ENCODE data around the gene MRPL43.

Gene MRPL43

DNA sequence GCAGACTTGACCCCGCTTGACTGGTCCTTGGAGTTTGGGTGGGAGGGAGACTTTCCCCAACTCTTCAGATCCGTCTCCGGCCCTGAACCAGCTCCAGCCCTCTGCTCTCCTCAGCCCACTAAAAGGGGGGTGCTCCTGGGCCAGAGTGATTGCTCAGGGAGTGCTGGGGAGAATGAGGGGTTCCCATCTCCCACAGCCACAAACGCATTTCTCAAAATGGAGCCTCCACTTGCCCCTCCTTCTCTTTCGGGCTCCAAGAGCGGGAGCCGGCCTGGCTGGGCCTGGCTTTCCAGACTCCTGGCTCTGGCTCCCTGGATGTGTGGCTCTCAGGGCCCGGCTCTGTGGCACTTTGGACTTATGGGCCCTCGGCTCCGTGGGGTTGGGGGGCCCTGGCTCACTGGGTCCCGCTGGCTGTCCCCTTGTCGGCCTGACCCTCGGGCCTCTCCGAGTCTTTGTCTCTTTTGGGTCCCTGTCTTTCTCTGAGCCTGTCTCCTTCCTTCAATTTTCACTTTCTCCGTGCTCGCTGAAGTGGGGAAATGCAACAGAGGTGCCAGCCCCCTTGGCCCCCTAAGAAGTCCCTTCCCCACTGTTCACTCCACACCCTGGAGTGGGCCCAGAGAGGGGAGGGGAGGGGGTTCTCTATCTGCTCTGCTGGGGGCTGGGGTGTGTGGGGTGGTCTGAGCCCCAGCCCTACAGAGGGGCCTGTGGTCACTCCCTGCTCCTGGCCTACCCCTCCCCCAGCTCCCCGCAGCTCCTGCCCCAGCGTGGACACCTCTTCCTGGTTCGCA is 13.0 kb upstream of the MRPL43 start:
- DNase-seq (ENCODE audit: extremely low spot score), result no peak
- TF ChIP-seq, protein P1, sequence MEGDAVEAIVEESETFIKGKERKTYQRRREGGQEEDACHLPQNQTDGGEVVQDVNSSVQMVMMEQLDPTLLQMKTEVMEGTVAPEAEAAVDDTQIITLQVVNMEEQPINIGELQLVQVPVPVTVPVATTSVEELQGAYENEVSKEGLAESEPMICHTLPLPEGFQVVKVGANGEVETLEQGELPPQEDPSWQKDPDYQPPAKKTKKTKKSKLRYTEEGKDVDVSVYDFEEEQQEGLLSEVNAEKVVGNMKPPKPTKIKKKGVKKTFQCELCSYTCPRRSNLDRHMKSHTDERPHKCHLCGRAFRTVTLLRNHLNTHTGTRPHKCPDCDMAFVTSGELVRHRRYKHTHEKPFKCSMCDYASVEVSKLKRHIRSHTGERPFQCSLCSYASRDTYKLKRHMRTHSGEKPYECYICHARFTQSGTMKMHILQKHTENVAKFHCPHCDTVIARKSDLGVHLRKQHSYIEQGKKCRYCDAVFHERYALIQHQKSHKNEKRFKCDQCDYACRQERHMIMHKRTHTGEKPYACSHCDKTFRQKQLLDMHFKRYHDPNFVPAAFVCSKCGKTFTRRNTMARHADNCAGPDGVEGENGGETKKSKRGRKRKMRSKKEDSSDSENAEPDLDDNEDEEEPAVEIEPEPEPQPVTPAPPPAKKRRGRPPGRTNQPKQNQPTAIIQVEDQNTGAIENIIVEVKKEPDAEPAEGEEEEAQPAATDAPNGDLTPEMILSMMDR (IDR thresholded peaks at IDR 0.05; ENCODE audit: control extremely low read depth, extremely low read depth, low read depth, missing control alignments), result no peak
- POLR2A ChIA-PET, result no interaction called here

DNA sequence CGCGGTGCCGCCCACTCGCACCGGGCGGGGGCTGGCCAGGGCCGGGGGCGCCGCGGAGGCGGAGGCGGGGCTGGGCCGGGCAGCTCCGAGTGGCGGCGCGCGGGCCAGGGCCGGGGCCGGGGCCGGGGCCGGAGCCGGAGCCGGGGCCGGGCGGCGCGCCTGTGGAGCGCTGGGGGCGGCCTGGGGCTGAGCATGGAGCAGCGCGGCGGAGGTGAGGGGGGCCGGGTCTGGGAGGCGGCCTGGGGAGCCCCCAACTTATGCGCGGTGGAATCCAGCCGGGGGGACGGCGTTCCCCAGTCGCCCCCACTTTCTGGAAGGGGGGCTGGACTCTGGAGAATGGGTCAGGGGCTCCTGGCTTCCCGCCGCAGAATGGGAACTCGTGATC is 12.4 kb upstream of the MRPL43 start, which contains the start of gene LZTS2:
LZTS2 (plus strand) TSS at position 67 of the 385 bp plus-strand sequence. CDS start 2,731 bp downstream, outside the sequence.
- POLR2A ChIA-PET, result no interaction called here
- CTCF ChIA-PET, result interaction anchor here (0.6 to 6.6 kb wide), 16 partner anchors 10 to 111 kb away, joined by 3 to 101 read pairs (median 4); partner anchors contain the start of genes MRPL43, PDZD7, SFXN3 and TWNK
- no peak for DNase-seq (ENCODE audit: extremely low spot score)
- TF ChIP-seq, protein P1 (IDR thresholded peaks at IDR 0.05; ENCODE audit: control extremely low read depth, extremely low read depth, low read depth, missing control alignments), result no peak

More for the DNA sequence above, 13.0 kb upstream of the MRPL43 start:
- CTCF ChIA-PET, result interaction anchor here (0.9 to 6.6 kb wide), 9 partner anchors 9 to 88 kb away, joined by 3 to 101 read pairs (median 4); partner anchors contain the start of genes MRPL43 and TWNK

DNA sequence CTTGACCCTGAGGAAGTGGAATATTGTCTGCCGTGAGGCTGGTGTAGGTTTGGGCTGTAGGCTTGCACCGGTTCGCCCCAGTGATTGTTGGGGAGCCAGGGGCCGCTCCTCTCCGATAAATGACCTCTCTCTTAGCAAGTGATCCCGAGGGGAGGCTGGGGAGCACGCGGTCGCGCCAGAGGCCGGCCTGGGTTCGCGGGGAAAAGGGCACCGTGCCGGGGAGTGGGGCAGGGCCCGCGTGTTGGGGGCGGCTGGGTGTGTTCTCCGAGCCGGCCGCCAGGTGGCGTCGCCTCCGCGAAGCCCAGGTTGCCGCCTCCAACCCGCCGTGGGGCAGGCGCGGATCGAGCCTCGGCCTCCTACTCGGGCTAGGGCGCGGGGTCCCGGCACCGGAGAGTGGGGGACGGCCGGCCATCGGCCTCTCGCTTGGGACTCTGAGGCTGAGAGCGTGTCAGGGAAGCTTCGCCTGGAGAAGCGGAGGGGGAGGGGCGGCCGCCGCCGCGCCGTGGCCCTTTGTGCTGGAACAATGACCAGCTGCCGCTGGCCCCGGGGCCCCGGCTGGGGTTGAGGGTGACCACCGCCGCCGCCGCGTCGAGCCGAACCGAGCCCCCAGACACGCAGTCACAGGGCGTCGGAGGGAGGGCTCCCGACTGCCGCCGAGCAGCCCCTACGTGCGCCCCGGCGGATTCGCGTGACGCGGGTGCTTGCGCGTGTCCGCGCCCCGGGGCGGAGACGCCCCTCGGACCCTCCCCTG is 11.9 kb upstream of the MRPL43 start:
- DNase-seq (ENCODE audit: extremely low spot score), result peak; percentile 92
- ChIA-PET CTCF (interaction anchor here (0.6 to 6.6 kb wide), 17 partner anchors 10 to 111 kb away, joined by 3 to 101 read pairs (median 3); partner anchors contain the start of genes MRPL43, PDZD7, SFXN3 and TWNK), POLR2A (no interaction called here)
- TF ChIP-seq, protein P1 (IDR thresholded peaks at IDR 0.05; ENCODE audit: control extremely low read depth, extremely low read depth, low read depth, missing control alignments), result peak; percentile 77

DNA sequence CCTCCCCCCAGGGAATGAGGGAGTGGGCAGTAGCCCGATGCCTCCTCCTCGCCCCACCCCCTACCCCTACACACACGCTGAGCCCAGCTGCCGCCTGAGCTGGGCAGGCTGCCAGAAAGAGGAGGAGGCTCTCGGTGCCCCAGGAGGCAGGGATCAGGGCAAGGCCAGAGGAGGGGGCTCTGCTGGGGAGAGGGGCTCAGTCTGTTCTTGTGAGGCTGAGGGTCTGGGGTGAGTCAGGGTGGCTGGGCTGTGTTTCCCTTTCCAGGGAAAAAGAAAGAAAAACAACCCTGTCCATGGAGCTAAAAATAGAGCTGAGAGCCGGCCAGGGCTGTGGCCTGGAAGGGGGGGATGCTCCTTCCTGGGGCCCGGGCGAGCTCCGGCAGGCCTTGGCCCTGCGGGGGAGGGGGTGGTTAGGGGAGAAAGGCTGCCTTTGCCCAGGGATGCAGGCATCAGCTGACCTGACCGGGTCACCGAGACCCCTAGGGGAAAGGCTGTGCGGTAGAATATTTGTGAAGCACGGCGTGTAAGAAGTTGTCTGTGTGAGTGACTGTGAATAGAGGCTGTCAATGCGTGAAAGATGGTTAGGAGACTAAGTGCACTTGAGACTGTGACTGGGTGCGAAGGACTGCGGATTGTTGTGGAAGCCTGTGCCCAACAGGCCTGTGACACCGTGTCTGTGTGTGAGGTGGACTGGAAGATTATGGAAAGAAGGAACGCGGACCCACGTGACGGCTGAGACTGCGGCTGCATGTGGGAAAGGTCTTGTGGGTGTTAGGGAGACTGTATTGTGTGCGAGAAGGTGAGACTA is 11.1 kb upstream of the MRPL43 start:
- ChIA-PET POLR2A (no interaction called here), CTCF (interaction anchor here (0.9 to 6.6 kb wide), 17 partner anchors 11 to 143 kb away, joined by 3 to 101 read pairs (median 6); partner anchors contain the start of genes MRPL43, PDZD7, SFXN3 and SLF2)
- TF ChIP-seq, protein P1 (IDR thresholded peaks at IDR 0.05; ENCODE audit: control extremely low read depth, extremely low read depth, low read depth, missing control alignments), result no peak
- peak; percentile 72 for DNase-seq (ENCODE audit: extremely low spot score)

DNA sequence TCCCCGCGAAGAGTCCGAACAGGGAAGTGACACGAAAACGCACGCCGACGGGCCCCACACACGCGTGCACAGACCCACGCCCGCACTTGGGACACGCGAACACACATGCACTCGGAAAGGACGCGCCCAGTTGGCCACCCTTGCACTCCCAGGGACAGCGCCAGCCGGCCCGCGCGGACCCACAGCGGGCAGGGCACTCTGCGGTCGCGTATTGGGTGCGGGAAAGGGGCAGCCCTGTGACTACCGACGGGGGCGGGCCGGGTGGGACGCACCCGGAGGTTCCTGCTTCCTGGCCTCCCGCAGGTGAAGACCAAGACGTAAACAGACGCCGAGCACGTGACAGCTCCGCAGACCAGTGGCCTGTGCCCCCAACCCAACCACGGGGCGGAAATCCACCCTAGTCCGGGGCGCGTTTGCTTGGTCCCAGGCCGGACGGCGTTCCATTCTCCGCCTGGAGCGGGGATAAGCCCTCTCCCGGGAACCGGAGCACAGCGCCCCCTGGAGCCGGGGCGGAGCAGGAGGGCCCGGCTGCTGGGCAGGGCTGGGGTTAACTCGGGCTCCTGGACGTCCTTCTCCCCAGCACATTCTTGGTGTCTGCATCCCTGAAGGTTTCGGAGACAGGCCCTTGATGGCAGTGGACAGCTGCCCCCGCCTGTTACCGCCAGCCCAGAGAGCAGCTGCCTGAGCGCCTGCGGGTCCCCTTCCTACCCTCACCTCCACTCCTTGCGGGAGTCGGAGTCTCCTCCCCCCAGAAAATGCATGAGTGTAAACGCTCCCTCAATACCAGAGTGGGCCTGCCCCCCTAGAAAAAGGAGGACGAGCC is 10.3 kb upstream of the MRPL43 start:
- ChIA-PET CTCF (interaction anchor here (0.8 to 6.6 kb wide), 22 partner anchors 12 to 144 kb away, joined by 3 to 101 read pairs (median 5); partner anchors contain the start of genes MRPL43, PDZD7, SFXN3 and SLF2), POLR2A (no interaction called here)
- peak; percentile 84 for DNase-seq (ENCODE audit: extremely low spot score)
- TF ChIP-seq, protein P1 (IDR thresholded peaks at IDR 0.05; ENCODE audit: control extremely low read depth, extremely low read depth, low read depth, missing control alignments), result peak; percentile 75
